SK-N-SH (cell line): ENCODE measurements around the gene EFHB.

ENCODE experiments used
- CHD2 ChIP-seq: fragments of 150-350 bp; IDR thresholded peaks from 2 replicates; pipeline ENCODE4 v1.6.1; 2018; ENCODE audit warnings: low read length; ENCODE audit not compliant: partially characterized antibody
- ELF1 ChIP-seq: IDR thresholded peaks from 2 replicates; pipeline ENCODE4 v1.4.0; 2012
- EP300 ChIP-seq, 2 experiments: IDR thresholded peaks; 2 replicates each; pipeline versions ENCODE4 v1.4.0 to v1.6.1; 2012; ENCODE audit warnings: borderline replicate concordance in 1 of 2, low read depth in 1 of 2, low read length in 1 of 2
- FOSL2 ChIP-seq: IDR thresholded peaks from 2 replicates; pipeline ENCODE4 v1.4.0; 2012; ENCODE audit warnings: low read depth, mild to moderate bottlenecking, moderate library complexity, borderline replicate concordance
- POLR2AphosphoS5 ChIP-seq: IDR thresholded peaks from 2 replicates; pipeline ENCODE4 v1.6.1; 2012; ENCODE audit warnings: low read depth, low read length
- SIN3A ChIP-seq: IDR thresholded peaks from 2 replicates; pipeline ENCODE4 v1.6.1; 2012; ENCODE audit warnings: low read depth, mild to moderate bottlenecking, low read length, moderate library complexity, borderline replicate concordance
- TAF1 ChIP-seq: IDR thresholded peaks from 2 replicates; pipeline ENCODE4 v1.6.1; 2012; ENCODE audit warnings: low read depth, mild to moderate bottlenecking, low read length, moderate library complexity, borderline replicate concordance
- TCF12 ChIP-seq: IDR thresholded peaks from 2 replicates; pipeline ENCODE4 v1.4.0; 2012
- YY1 ChIP-seq: IDR thresholded peaks from 2 replicates; pipeline ENCODE4 v1.4.0; 2012; ENCODE audit warnings: low read depth, mild to moderate bottlenecking
- TF ChIP-seq, protein P1 (sequence below): fragments of 200-600 bp; sonication (generic); IDR thresholded peaks from 2 replicates; pipeline ENCODE4 v1.6.1; 2017; ENCODE audit warnings: antibody characterized with exemption, mild to moderate bottlenecking, moderate library complexity
- TF ChIP-seq, protein P2 (sequence below): IDR thresholded peaks from 2 replicates; pipeline ENCODE4 v1.6.1; 2012; ENCODE audit warnings: mild to moderate bottlenecking, low read depth, low read length, moderate library complexity

DNA sequence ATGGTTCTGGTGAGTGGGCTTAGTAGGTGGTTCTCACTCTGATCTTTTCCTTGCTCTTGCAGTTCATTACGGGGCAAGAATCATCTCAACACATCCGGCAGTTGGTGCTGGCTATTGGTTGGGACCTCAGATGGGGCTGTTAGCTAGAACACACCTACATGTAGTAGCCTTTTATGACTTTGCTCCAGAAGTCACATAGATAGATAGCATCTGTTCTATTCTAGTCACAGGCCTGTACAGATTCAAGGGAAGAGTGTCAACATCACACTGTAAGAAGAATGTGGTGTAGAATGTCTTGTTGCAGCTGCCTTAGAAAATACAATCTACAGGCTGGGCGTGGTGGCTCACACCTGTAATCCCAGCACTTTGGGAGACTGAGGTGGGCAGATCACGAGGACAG lies 27.9 kb upstream of the EFHB start:
- TF ChIP-seq, protein P1, sequence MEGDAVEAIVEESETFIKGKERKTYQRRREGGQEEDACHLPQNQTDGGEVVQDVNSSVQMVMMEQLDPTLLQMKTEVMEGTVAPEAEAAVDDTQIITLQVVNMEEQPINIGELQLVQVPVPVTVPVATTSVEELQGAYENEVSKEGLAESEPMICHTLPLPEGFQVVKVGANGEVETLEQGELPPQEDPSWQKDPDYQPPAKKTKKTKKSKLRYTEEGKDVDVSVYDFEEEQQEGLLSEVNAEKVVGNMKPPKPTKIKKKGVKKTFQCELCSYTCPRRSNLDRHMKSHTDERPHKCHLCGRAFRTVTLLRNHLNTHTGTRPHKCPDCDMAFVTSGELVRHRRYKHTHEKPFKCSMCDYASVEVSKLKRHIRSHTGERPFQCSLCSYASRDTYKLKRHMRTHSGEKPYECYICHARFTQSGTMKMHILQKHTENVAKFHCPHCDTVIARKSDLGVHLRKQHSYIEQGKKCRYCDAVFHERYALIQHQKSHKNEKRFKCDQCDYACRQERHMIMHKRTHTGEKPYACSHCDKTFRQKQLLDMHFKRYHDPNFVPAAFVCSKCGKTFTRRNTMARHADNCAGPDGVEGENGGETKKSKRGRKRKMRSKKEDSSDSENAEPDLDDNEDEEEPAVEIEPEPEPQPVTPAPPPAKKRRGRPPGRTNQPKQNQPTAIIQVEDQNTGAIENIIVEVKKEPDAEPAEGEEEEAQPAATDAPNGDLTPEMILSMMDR, result no peak
- TF ChIP-seq POLR2AphosphoS5 (no peak), FOSL2 (no peak), EP300 (IDR thresholded peaks at IDR 0.05; ENCODE audit: borderline replicate concordance in 1 of 2, low read depth in 1 of 2, low read length in 1 of 2) (no peak), SIN3A (no peak), TCF12 (no peak), YY1 (no peak), CHD2 (no peak), ELF1 (no peak), TAF1 (no peak)
- TF ChIP-seq, protein P2, sequence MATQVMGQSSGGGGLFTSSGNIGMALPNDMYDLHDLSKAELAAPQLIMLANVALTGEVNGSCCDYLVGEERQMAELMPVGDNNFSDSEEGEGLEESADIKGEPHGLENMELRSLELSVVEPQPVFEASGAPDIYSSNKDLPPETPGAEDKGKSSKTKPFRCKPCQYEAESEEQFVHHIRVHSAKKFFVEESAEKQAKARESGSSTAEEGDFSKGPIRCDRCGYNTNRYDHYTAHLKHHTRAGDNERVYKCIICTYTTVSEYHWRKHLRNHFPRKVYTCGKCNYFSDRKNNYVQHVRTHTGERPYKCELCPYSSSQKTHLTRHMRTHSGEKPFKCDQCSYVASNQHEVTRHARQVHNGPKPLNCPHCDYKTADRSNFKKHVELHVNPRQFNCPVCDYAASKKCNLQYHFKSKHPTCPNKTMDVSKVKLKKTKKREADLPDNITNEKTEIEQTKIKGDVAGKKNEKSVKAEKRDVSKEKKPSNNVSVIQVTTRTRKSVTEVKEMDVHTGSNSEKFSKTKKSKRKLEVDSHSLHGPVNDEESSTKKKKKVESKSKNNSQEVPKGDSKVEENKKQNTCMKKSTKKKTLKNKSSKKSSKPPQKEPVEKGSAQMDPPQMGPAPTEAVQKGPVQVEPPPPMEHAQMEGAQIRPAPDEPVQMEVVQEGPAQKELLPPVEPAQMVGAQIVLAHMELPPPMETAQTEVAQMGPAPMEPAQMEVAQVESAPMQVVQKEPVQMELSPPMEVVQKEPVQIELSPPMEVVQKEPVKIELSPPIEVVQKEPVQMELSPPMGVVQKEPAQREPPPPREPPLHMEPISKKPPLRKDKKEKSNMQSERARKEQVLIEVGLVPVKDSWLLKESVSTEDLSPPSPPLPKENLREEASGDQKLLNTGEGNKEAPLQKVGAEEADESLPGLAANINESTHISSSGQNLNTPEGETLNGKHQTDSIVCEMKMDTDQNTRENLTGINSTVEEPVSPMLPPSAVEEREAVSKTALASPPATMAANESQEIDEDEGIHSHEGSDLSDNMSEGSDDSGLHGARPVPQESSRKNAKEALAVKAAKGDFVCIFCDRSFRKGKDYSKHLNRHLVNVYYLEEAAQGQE, result no peak
